Adrenal gland (tissue), 12 donors: ENCODE results near the gene NRP1. TPM values are rescaled to one million over a fixed set of nuclear protein-coding genes. Genes with fewer than 3 reads are reported as not detected.

ENCODE experiments used
- DNase-seq, 7 donors: peaks; one replicate each; pipeline ENCODE4 v3.0.0-alpha.2; 2019 to 2020
- H3K27ac ChIP-seq, 5 donors: fragments of 200-600 bp; sonication (generic) in 4 of 5; 1 replicate in 3 of 5; 2 replicates in 2 of 5; pipeline versions ENCODE4 v1.5.1 to v1.8.0; 2016 to 2020; ENCODE audit warnings: mild to moderate bottlenecking in 1 of 5
- H3K27me3 ChIP-seq: fragments of 200-600 bp; 2 replicates; pipeline ENCODE4 v1.8.0; 2021
- H3K36me3 ChIP-seq, 2 donors: fragments of 200-600 bp; replicated peaks in 1 of 2; 1 replicate in 1 of 2; 2 replicates in 1 of 2; pipeline versions ENCODE4 v1.5.1 to v1.8.0; 2018 to 2022
- H3K4me1 ChIP-seq, 2 donors: fragments of 200-600 bp; replicated peaks in 1 of 2; 1 replicate in 1 of 2; 2 replicates in 1 of 2; pipeline versions ENCODE4 v1.5.1 to v1.8.0; 2018 to 2021
- H3K4me3 ChIP-seq, 4 donors: fragments of 200-600 bp; sonication (generic) in 3 of 4; one replicate each; pipeline ENCODE4 v1.5.1; 2016 to 2018
- H3K9me3 ChIP-seq, 3 donors: fragments of 200-600 bp; sonication (generic) in 1 of 3; replicated peaks in 1 of 3; 1 replicate in 2 of 3; 2 replicates in 1 of 3; pipeline versions ENCODE4 v1.5.1 to v1.8.0; 2016 to 2021
- POLR2A ChIP-seq, 2 donors: fragments of 450-650 bp; IDR thresholded peaks; one replicate each; pipeline ENCODE4 v1.6.1; 2017; ENCODE audit warnings: antibody characterized with exemption in 2 of 2, mild to moderate bottlenecking in 2 of 2, moderate library complexity in 1 of 2
- WGBS, 4 donors: extraction: QIAGEN DNeasy Blood & Tissue Kit in 2 of 4; methylation state at CpG; one replicate each; pipeline versions ENCODE4 v1.1.5 to v1.1.7; 2013 to 2017; 5-methylcytosine and 5-hydroxymethylcytosine counted together
- intact Hi-C, 2 donors: fragments of 100-400 bp; cut with DNase I; formaldehyde crosslinking; loops; one replicate each; pipeline versions ENCODE4 v1.14.1 to v1.15.0; 2022 to 2023
- polyA plus RNA-seq, 3 donors: library from polyadenylated mRNA; stranded (reverse); fragments of 200-250 nt in 2 of 3; fragments of 350-450 nt in 1 of 3; fragmentation: Illumina TruSeq in 1 of 3; extraction: RNeasy Lipid Tissue Mini Kit (QIAGEN cat#74804) in 1 of 3; gene quantifications; one replicate each; pipeline ENCODE4 v1.2.3, GENCODE V29; 2013 to 2014
- total RNA-seq, 9 donors: library from RNA; depleted of rRNA in 4 of 9; stranded (reverse); fragments of >200 nt in 4 of 9; fragments of 120-200 nt in 1 of 9; fragmentation: NEBNext Ultra II Directional in 1 of 9; extraction: Animal tissue kit (Norgen Biotek cat#: 25700) in 1 of 9; gene quantifications; one replicate each; pipeline versions ENCODE4 v1.1.0 to v1.2.4, GENCODE V29; 2013 to 2023
- TF ChIP-seq, protein P1 (sequence below), 6 experiments: fragments of 450-650 bp in 4 of 6; fragments of 200-600 bp in 2 of 6; sonication (generic) in 1 of 6; IDR thresholded peaks; 1 replicate in 5 of 6; 2 replicates in 1 of 6; pipeline versions ENCODE4 v1.5.1 to v1.8.0; 2016 to 2021; ENCODE audit warnings: antibody characterized with exemption in 6 of 6, mild to moderate bottlenecking in 2 of 6, moderate library complexity in 1 of 6
- donor health status: healthy with polysubstance abuse.
- donor health status: Bipolar disorder and iron deficiency.
- donor health status: DM: yes; HTN: yes; CAD: no.
- donor health status: DM: no; HTN: no; CAD: no.
- donor health status: DM: no; HTN: no; CAD: no.
- donor health status: DM: yes; HTN: yes; CAD: no.

NRP1 gene
- total and polyA plus RNA-seq, 12 donors = 20.2 to 151 (median 92.1) TPM

DNA sequence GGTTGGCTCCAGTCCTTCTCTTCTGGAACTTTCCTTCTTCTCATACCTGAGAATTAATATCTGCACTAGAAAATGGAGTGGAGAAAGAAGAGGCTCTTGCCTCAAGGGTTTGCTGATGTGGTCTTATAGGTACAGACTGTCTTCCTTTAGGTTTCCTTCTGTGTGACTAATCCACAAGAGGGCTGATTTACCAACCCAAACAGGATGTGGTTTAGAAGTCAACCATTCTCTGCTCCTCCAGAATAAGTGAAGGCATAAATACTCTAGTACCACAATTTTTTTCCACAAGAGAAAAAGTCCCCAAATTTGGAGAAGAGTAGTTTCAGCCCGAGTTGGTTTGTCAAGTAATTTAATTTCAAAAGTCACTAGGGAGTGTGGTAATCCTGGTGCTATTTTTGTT lies 85.8 kb downstream of the NRP1 start:
- TF ChIP-seq POLR2A (IDR thresholded peaks at IDR 0.05) = no peak
- TF ChIP-seq, protein P1, sequence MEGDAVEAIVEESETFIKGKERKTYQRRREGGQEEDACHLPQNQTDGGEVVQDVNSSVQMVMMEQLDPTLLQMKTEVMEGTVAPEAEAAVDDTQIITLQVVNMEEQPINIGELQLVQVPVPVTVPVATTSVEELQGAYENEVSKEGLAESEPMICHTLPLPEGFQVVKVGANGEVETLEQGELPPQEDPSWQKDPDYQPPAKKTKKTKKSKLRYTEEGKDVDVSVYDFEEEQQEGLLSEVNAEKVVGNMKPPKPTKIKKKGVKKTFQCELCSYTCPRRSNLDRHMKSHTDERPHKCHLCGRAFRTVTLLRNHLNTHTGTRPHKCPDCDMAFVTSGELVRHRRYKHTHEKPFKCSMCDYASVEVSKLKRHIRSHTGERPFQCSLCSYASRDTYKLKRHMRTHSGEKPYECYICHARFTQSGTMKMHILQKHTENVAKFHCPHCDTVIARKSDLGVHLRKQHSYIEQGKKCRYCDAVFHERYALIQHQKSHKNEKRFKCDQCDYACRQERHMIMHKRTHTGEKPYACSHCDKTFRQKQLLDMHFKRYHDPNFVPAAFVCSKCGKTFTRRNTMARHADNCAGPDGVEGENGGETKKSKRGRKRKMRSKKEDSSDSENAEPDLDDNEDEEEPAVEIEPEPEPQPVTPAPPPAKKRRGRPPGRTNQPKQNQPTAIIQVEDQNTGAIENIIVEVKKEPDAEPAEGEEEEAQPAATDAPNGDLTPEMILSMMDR (IDR thresholded peaks at IDR 0.05) = no peak
- Histone ChIP-seq H3K27me3 (no peaks in the 10 kb centered on the region), H3K36me3 (peaks cover 0 to 38% of the 10 kb centered on the region in 2 donors), H3K27ac (peak overlapping the region in 3 of 5 donors; percentile 24 to 42 (median 31)), H3K9me3 (no peaks in the 10 kb centered on the region), H3K4me1 (peaks cover 0 to 38% of the 10 kb centered on the region in 2 donors), H3K4me3 (no peak overlapping the region)
- 47 to 55% (median 54%) methylated on average over 1 of the region's 1 CpG for WGBS, 4 donors
- intact Hi-C loops = no loop called here
- DNase-seq = no peak

DNA sequence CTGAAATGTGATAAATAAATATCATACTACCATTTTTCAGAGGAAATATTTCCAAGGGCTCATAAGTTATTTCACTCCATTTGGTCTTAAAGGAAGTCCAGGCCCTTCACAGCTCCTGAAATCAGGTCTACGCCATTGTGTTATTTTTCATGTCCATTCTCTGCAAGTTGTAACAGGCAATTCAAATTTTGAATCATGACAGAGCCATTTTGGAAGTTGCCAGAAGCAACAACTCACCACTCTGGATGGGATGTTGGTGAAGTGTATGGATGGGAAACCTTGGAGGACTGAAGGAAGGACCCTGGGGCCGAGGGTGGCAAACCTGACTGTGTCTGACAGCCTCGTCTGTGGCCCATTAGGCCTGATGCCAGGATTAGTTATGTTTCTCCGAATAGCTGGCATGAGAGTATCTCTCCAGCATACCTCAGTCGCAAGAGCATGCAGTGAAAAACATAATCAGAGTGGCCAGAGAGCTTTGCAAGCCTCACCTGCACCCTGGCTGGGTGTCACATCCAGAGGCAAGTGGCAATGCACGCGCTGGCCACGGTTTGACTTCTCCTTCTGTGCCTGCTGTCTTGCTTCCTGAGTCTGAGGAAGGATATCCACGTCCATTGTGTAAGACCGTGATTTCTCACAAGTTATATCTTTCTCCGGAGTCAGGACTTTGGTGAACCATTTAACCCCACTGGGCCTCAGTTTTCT lies 87.1 kb downstream of the NRP1 start:
- Histone ChIP-seq H3K4me1 (peaks cover 0 to 30% of the 10 kb centered on the region in 2 donors), H3K9me3 (no peaks in the 10 kb centered on the region), H3K4me3 (no peak overlapping the region), H3K36me3 (peaks cover 0 to 27% of the 10 kb centered on the region in 2 donors), H3K27ac (peak overlapping the region in 1 of 5 donors; percentile 42), H3K27me3 (no peaks in the 10 kb centered on the region)
- intact Hi-C loops = no loop called here
- 78 to 94% (median 79%) methylated on average over 11 of the region's 11 CpGs for WGBS, 4 donors
- TF ChIP-seq POLR2A (IDR thresholded peaks at IDR 0.05) = no peak
- TF ChIP-seq, protein P1 (IDR thresholded peaks at IDR 0.05) = no peak
- peak in 1 of 7 donors; percentile 46 for DNase-seq

DNA sequence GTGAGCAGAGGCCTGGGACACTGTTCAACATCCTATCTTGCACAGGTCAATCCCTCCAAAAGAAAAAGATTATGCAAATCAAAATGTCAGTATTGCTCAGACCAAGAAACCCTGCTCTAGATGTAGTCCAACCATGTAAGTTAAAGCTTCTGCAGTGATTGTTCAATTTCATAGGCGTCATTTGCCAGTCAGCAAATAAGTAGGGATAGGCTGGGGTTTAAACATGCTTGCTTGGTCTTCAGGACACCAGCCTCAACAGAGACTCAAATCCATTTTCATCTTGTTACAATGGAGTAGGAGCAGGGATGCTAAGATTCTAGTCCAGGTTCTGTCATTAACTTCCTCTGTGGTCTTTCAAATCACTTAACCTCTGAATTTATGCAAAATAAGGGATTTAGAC lies 89.1 kb downstream of the NRP1 start:
- intact Hi-C loops = no loop called here
- Histone ChIP-seq H3K27me3 (no peaks in the 10 kb centered on the region), H3K4me1 (peaks cover 0 to 25% of the 10 kb centered on the region in 2 donors), H3K9me3 (no peaks in the 10 kb centered on the region), H3K27ac (no peak overlapping the region), H3K4me3 (no peak overlapping the region), H3K36me3 (peaks cover 0 to 16% of the 10 kb centered on the region in 2 donors)
- DNase-seq = no peak
- 68 to 91% (median 87%) methylated on average over 1 of the region's 1 CpG for WGBS, 4 donors
- TF ChIP-seq, protein P1 (IDR thresholded peaks at IDR 0.05) = no peak
- TF ChIP-seq POLR2A (IDR thresholded peaks at IDR 0.05) = no peak

DNA sequence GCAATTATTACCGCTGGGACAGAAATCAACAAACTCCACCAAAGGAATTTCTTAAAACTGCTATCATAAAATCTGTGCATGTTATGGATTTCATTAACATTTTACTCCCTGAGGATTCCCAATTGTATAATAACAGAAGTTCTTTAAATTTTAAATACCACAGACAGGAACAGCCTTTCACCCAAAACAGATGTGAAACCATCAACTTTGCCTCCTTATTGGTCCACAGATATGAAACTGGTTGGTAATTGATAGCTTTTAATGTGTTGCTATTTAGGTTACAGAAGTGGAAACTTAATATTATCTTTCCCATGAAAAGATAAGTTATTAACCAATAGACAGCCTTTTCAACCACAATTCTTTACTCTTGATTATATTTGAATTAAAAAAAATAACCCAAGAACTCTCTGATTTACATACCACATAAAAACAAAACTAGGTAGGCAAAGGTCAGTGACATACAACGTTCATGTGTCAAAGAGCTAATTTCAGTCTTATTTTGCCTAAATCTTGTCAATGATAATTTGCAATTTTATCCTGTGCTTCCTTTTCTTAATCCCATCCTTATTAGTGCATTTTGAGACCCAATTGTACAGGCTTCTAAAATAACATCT lies 90.0 kb downstream of the NRP1 start:
- intact Hi-C loops = no loop called here
- Histone ChIP-seq H3K4me3 (no peak overlapping the region), H3K9me3 (no peaks in the 10 kb centered on the region), H3K27ac (no peak overlapping the region), H3K27me3 (no peaks in the 10 kb centered on the region), H3K4me1 (peaks cover 0 to 16% of the 10 kb centered on the region in 2 donors), H3K36me3 (peaks cover 0 to 23% of the 10 kb centered on the region in 2 donors)
- WGBS, 4 donors = 69 to 80% (median 72%) methylated on average over 2 of the region's 2 CpGs
- no peak for TF ChIP-seq POLR2A (IDR thresholded peaks at IDR 0.05)
- TF ChIP-seq, protein P1 (IDR thresholded peaks at IDR 0.05) = no peak
- DNase-seq = no peak
